OCI-LY7 (cell line): ENCODE results near the gene GRM4. TPM values are rescaled to one million over a fixed set of nuclear protein-coding genes. Genes with fewer than 3 reads are reported as not detected.

Experiments used
- BruUV-seq: library from RNA; stranded (reverse); fragments of 400-500 nt; replicated peaks from 2 replicates; lab custom pipeline; 2021; lab: Mats Ljungman, UMichigan
- CTCF ChIA-PET: fragments of 300-600 bp; sonication (Branson Sonifier 250); formaldehyde crosslinking; loops from one replicate; lab custom pipeline; 2022; ENCODE audit warnings: antibody characterized with exemption; ENCODE audit not compliant: unreplicated experiment; lab: Charles Lee
- POLR2A ChIA-PET: fragments of 300-600 bp; sonication (Branson Sonifier 250); formaldehyde crosslinking; loops from one replicate; lab custom pipeline; 2022; ENCODE audit warnings: antibody characterized with exemption; lab: Charles Lee
- DNase-seq: peaks from one replicate; pipeline ENCODE4 v3.0.0-alpha.2; 2015; ENCODE audit warnings: low spot score
- H2AFZ ChIP-seq: fragments of 200-600 bp; sonication (generic), shearing (Covaris generic); 2 replicates; pipeline ENCODE4 v1.6.1; 2014; ENCODE audit warnings: mild to moderate bottlenecking, antibody characterized with exemption, low read length, moderate library complexity
- H3K27ac ChIP-seq: fragments of 200-600 bp; sonication (generic); 2 replicates; pipeline ENCODE4 v1.5.1; 2014; ENCODE audit warnings: mixed run types, low read depth, mild to moderate bottlenecking, moderate library complexity, low read length, inconsistent platforms; ENCODE audit not compliant: poor library complexity, severe bottlenecking
- H3K36me3 ChIP-seq: fragments of 200-600 bp; sonication (generic); 2 replicates; pipeline ENCODE4 v1.6.1; 2014; ENCODE audit warnings: mild to moderate bottlenecking, antibody characterized with exemption, low read length, moderate library complexity, mixed read lengths; ENCODE audit not compliant: insufficient read depth
- H3K4me1 ChIP-seq: fragments of 200-600 bp; sonication (generic); 2 replicates; pipeline ENCODE4 v1.5.1; 2014; ENCODE audit warnings: mild to moderate bottlenecking, low read length; ENCODE audit not compliant: insufficient read depth, poor library complexity, severe bottlenecking
- H3K4me2 ChIP-seq: fragments of 200-600 bp; sonication (generic); 2 replicates; pipeline ENCODE4 v1.6.1; 2014; ENCODE audit warnings: mild to moderate bottlenecking, low read length
- H3K4me3 ChIP-seq: fragments of 200-600 bp; sonication (generic); 2 replicates; pipeline ENCODE4 v1.5.1; 2014; ENCODE audit warnings: mild to moderate bottlenecking, low read depth, low read length; ENCODE audit not compliant: poor library complexity, severe bottlenecking
- H3K79me2 ChIP-seq: fragments of 200-600 bp; sonication (generic); 2 replicates; pipeline ENCODE4 v1.6.1; 2016; ENCODE audit warnings: low read depth, mild to moderate bottlenecking, low read length, moderate library complexity, mixed read lengths; ENCODE audit not compliant: insufficient read depth
- H3K9me2 ChIP-seq: fragments of 200-600 bp; sonication (generic); 2 replicates; pipeline ENCODE4 v1.6.1; 2016; ENCODE audit warnings: mild to moderate bottlenecking, low read length, mixed read lengths; ENCODE audit not compliant: insufficient read depth
- H3K9me3 ChIP-seq: fragments of 200-600 bp; sonication (generic); 2 replicates; pipeline ENCODE4 v1.6.1; 2014; ENCODE audit warnings: mild to moderate bottlenecking, mixed run types, low read length, mixed read lengths
- H4K20me1 ChIP-seq: fragments of 200-600 bp; sonication (generic); 2 replicates; pipeline ENCODE4 v1.6.1; 2014; ENCODE audit warnings: mild to moderate bottlenecking, antibody characterized with exemption, low read length, moderate library complexity, mixed read lengths; ENCODE audit not compliant: insufficient read depth
- CTCF ChIP-seq: fragments of 200-600 bp; sonication (generic); conservative IDR thresholded peaks from 2 replicates; pipeline ENCODE4 v1.5.1; 2014; ENCODE audit warnings: mild to moderate bottlenecking, antibody characterized with exemption, low read length, moderate library complexity, mixed read lengths
- EZH2phosphoT487 ChIP-seq: fragments of 200-600 bp; sonication (generic); IDR thresholded peaks from 2 replicates; pipeline ENCODE4 v1.6.1; 2018; ENCODE audit warnings: low read depth, borderline replicate concordance, mild to moderate bottlenecking, mixed run types, antibody characterized with exemption, low read length, moderate library complexity, mixed read lengths
- intact Hi-C: fragments of 100-400 bp; cut with micrococcal nuclease; formaldehyde crosslinking; loops from one replicate; pipeline ENCODE4 v1.10.0; 2022; ENCODE audit not compliant: unreplicated experiment
- total RNA-seq, 2 experiments: library from RNA; depleted of rRNA in 1 of 2; stranded (reverse); fragments of >200 nt in 1 of 2; shearing (Covaris generic) in 1 of 2; gene quantifications; 2 replicates each; pipeline ENCODE4 v1.2.3, GENCODE V29; 2014 to 2022

The GRM4 gene
- total RNA-seq, 2 experiments from 2014 or later = 0.73 to 1.3 TPM

GRCh38 chr6:34079899-34080298, 66.0 kb downstream of the GRM4 start:
- H3K27ac ChIP-seq = no peak overlapping the region
- BruUV-seq = no TSS peak
- H3K4me3 ChIP-seq = no peak overlapping the region
- H2AFZ ChIP-seq = no peak overlapping the region
- no peaks in the 10 kb centered on the region for H3K4me1 ChIP-seq
- no peaks in the 10 kb centered on the region for H3K9me2 ChIP-seq
- no peak for DNase-seq
- CTCF ChIA-PET = no interaction called here
- no peak for TF ChIP-seq EZH2phosphoT487
- TF ChIP-seq CTCF = no peak
- no peaks in the 10 kb centered on the region for H4K20me1 ChIP-seq
- no peak overlapping the region for H3K4me2 ChIP-seq
- POLR2A ChIA-PET = no interaction called here
- no peaks in the 10 kb centered on the region for H3K9me3 ChIP-seq
- no peaks in the 10 kb centered on the region for H3K36me3 ChIP-seq
- intact Hi-C loops = no loop called here
- no peaks in the 10 kb centered on the region for H3K79me2 ChIP-seq

GRCh38 chr6:34075906-34076305, 70.0 kb downstream of the GRM4 start:
- H4K20me1 ChIP-seq = no peaks in the 10 kb centered on the region
- POLR2A ChIA-PET = no interaction called here
- H3K4me1 ChIP-seq = no peaks in the 10 kb centered on the region
- H3K79me2 ChIP-seq = no peaks in the 10 kb centered on the region
- no peaks in the 10 kb centered on the region for H3K36me3 ChIP-seq
- no peak for DNase-seq
- no TSS peak for BruUV-seq
- TF ChIP-seq EZH2phosphoT487 (no peak), CTCF (no peak)
- H3K4me3 ChIP-seq = no peak overlapping the region
- intact Hi-C loops = no loop called here
- H2AFZ ChIP-seq = no peak overlapping the region
- H3K9me3 ChIP-seq = peaks cover 14% of the 10 kb centered on the region; the same call in 1 of the 2 replicates
- H3K9me2 ChIP-seq = no peaks in the 10 kb centered on the region
- CTCF ChIA-PET = no interaction called here
- no peak overlapping the region for H3K27ac ChIP-seq
- H3K4me2 ChIP-seq = no peak overlapping the region

- Histone ChIP-seq H3K4me2 (no peak overlapping the region), H2AFZ (no peak overlapping the region), H3K36me3 (no peaks in the 10 kb centered on the region), H3K4me1 (no peaks in the 10 kb centered on the region), H3K27ac (no peak overlapping the region), H4K20me1 (no peaks in the 10 kb centered on the region), H3K4me3 (no peak overlapping the region), H3K9me3 (peaks cover 14% of the 10 kb centered on the region; the same call in 1 of the 2 replicates), H3K9me2 (no peaks in the 10 kb centered on the region), H3K79me2 (no peaks in the 10 kb centered on the region)
- intact Hi-C loops = no loop called here
- no peak for DNase-seq
- TF ChIP-seq CTCF (no peak), EZH2phosphoT487 (no peak)
- BruUV-seq = no TSS peak
- POLR2A ChIA-PET = no interaction called here
- CTCF ChIA-PET = no interaction called here
Observed at GRCh38 chr6:34074064-34074742, 71.7 kb downstream of the GRM4 start.
